Omental fat pad (tissue), 4 donors: ENCODE data around the gene DST. TPM values are rescaled to one million over a fixed set of nuclear protein-coding genes. Genes with fewer than 3 reads are reported as not detected.
"Not testable (repeated sequence)": the region's sequence is repeated elsewhere in the genome, so short reads cannot be mapped to it uniquely, and the experiment has no call there.

Source experiments
- ATAC-seq: fragments of 150-250 bp; one replicate; pipeline ENCODE4 v1.9.1; 2016; ENCODE audit warnings: mild to moderate bottlenecking, moderate library complexity; ENCODE audit not compliant: low FRiP score
- DNase-seq: peaks from one replicate; pipeline ENCODE4 v3.0.0-alpha.2; 2019; ENCODE audit warnings: low spot score
- CTCF ChIP-seq, 3 donors: fragments of 450-650 bp; IDR thresholded peaks; one replicate each; pipeline ENCODE4 v1.5.1; 2016 to 2017; ENCODE audit warnings: antibody characterized with exemption in 3 of 3, mild to moderate bottlenecking in 3 of 3, moderate library complexity in 2 of 3
- total RNA-seq, 4 donors: library from RNA; depleted of rRNA; stranded (reverse); fragments of >200 nt; gene quantifications; one replicate each; pipeline ENCODE4 v1.1.0, GENCODE V29; 2016

Gene DST
- total RNA-seq, 4 donors from 2014 or later = 126 to 371 (median 160) TPM

- ATAC-seq (no peak), DNase-seq (no peak)
- no peak for TF ChIP-seq CTCF (IDR thresholded peaks at IDR 0.05)
These were observed 21.3 kb upstream of the DST start for GRCh38 chr6:56664029-56664428.

- DNase-seq = no peak
- TF ChIP-seq CTCF (IDR thresholded peaks at IDR 0.05) = no peak
- ATAC-seq = no peak
These were observed 20.7 kb upstream of the DST start for GRCh38 chr6:56663344-56663743.

GRCh38 chr6:56661338-56661737 is 18.6 kb upstream of the DST start:
- DNase-seq, ATAC-seq: not testable (repeated sequence)

- TF ChIP-seq CTCF (IDR thresholded peaks at IDR 0.05) = no peak
- no peak for DNase-seq
- no peak for ATAC-seq
These were observed 17.7 kb upstream of the DST start for GRCh38 chr6:56660381-56660730.

GRCh38 chr6:56659721-56660380 is 17.2 kb upstream of the DST start:
- DNase-seq (no peak), ATAC-seq (no peak)
- no peak for TF ChIP-seq CTCF (IDR thresholded peaks at IDR 0.05)

GRCh38 chr6:56658326-56658725 is 15.6 kb upstream of the DST start:
- no peak for TF ChIP-seq CTCF (IDR thresholded peaks at IDR 0.05)
- ATAC-seq (no peak), DNase-seq (no peak)

- no peak for TF ChIP-seq CTCF (IDR thresholded peaks at IDR 0.05)
These were observed 14.7 kb upstream of the DST start for GRCh38 chr6:56657354-56657753.

More at GRCh38 chr6:56657354-56657753, 14.7 kb upstream of the DST start:
- DNase-seq = no peak
- ATAC-seq = no peak
